Mucosa of descending colon (tissue), 3 donors: ENCODE measurements around the gene CCDC149. TPM values are rescaled to one million over a fixed set of nuclear protein-coding genes. Genes with fewer than 3 reads are reported as not detected.

Source experiments
- ATAC-seq: fragments of 200-7000 bp; cut with Tn5 transposase; one replicate; pipeline ENCODE4 v1.9.1; 2020; ENCODE audit warnings: mild to moderate bottlenecking, moderate library complexity
- DNase-seq, 3 donors: peaks; one replicate each; pipeline ENCODE4 v3.0.0-alpha.2; 2020
- H3K36me3 ChIP-seq: fragments of 200-600 bp; one replicate; pipeline ENCODE4 v1.8.0; 2021; ENCODE audit warnings: low read depth, mild to moderate bottlenecking
- H3K4me1 ChIP-seq: fragments of 200-600 bp; one replicate; pipeline ENCODE4 v1.8.0; 2021; ENCODE audit warnings: low read depth, mild to moderate bottlenecking
- H3K4me3 ChIP-seq: fragments of 200-600 bp; one replicate; pipeline ENCODE4 v1.8.0; 2021; ENCODE audit warnings: mild to moderate bottlenecking
- H3K9me3 ChIP-seq: fragments of 200-600 bp; one replicate; pipeline ENCODE4 v1.8.0; 2021; ENCODE audit warnings: mild to moderate bottlenecking
- intact Hi-C, 2 donors: fragments of 100-400 bp; cut with DNase I in 1 of 2; cut with micrococcal nuclease in 1 of 2; formaldehyde crosslinking; loops; one replicate each; pipeline versions ENCODE4 v1.11.0 to v1.11.1; 2022; cut with DNase I, micrococcal nuclease
- total RNA-seq, 3 donors: library from RNA; stranded (reverse); fragmentation: NEBNext Ultra II Directional in 2 of 3; extraction: Animal tissue kit (Norgen Biotek cat#: 25700) in 2 of 3; gene quantifications; one replicate each; pipeline versions ENCODE4 v1.2.1 to v1.2.4, GENCODE V29; 2021 to 2023
- TF ChIP-seq, protein P1 (sequence below): fragments of 200-600 bp; IDR thresholded peaks from one replicate; pipeline ENCODE4 v1.8.0; 2022; ENCODE audit warnings: antibody characterized with exemption, mild to moderate bottlenecking
- donor health status: DM: no; HTN: no; CAD: no; lungs with moderate emphysema.
- donor health status: DM: no; HTN: no; CAD: no.
- donor health status: DM: no; HTN: yes; CAD: no.

The CCDC149 gene
- total RNA-seq, 3 donors from 2014 or later: 14.1 to 23.7 (median 14.2) TPM

DNA sequence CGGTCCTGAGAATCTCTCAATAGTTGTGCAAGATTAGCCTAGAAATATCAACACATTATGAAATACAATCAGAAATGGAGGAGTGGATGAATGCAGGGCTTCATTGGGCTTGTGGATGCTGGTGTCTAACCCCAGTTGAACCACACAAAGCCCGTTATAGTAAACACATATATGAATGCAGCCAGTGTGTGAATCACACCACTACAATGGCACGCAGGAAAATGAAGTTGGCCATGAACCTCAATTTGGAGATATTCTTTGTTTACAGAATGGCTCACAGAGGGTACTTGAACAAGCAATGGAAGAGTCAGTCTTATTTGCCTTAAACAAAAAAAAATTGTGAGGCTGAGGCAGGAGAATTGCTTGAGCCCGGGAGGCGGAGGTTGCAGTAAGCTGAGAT lies 59.7 kb downstream of the CCDC149 start:
- no peaks in the 10 kb centered on the region for H3K4me1 ChIP-seq
- no peaks in the 10 kb centered on the region for H3K36me3 ChIP-seq
- H3K9me3 ChIP-seq: no peaks in the 10 kb centered on the region
- intact Hi-C loops: no loop called here
- DNase-seq (no peak), ATAC-seq (no peak)
- TF ChIP-seq, protein P1, sequence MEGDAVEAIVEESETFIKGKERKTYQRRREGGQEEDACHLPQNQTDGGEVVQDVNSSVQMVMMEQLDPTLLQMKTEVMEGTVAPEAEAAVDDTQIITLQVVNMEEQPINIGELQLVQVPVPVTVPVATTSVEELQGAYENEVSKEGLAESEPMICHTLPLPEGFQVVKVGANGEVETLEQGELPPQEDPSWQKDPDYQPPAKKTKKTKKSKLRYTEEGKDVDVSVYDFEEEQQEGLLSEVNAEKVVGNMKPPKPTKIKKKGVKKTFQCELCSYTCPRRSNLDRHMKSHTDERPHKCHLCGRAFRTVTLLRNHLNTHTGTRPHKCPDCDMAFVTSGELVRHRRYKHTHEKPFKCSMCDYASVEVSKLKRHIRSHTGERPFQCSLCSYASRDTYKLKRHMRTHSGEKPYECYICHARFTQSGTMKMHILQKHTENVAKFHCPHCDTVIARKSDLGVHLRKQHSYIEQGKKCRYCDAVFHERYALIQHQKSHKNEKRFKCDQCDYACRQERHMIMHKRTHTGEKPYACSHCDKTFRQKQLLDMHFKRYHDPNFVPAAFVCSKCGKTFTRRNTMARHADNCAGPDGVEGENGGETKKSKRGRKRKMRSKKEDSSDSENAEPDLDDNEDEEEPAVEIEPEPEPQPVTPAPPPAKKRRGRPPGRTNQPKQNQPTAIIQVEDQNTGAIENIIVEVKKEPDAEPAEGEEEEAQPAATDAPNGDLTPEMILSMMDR: no peak
- H3K4me3 ChIP-seq: no peak overlapping the region

DNA sequence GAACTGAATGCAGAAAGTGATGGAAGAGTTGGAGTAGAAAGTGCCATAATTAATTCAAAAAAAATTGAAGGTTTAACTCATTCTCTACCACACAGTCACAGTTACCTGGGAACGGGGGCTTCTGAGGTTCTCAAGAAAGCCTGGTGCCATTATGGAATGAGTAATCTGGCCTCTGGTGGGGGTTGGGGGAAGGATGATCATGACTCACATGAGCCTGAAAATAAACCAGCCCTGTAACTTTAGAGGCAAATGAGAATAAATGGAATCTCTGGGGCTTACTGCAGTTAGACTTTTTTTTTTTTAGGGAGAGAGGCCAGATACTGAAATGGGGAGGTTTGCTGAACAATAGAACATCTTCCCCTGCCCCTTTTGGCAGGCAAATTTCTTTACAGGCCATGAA lies 62.2 kb downstream of the CCDC149 start:
- TF ChIP-seq, protein P1: no peak
- H3K36me3 ChIP-seq: no peaks in the 10 kb centered on the region
- no peak for ATAC-seq

DNA sequence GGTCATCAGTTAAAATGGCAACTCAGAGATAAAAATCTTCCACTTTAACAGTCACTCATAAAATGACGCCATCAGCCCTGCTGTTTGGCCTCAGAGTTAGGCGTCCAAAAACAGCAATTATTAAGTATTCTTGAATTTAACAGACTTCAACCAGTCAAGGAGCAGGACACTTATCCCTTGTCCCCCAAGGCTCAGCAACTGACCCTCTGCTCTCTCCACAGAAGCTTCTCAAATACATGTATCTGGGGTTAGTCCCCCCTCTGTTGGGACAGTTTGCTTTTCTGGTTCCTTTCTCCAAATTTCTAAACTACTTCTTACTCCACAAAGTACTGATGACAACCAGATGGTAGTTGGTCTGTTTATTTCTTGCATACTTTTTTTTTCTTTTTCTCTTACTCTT lies 63.1 kb downstream of the CCDC149 start:
- Histone ChIP-seq H3K36me3 (no peaks in the 10 kb centered on the region), H3K4me1 (no peaks in the 10 kb centered on the region), H3K9me3 (no peaks in the 10 kb centered on the region), H3K4me3 (no peak overlapping the region)
- DNase-seq (no peak), ATAC-seq (no peak)
- TF ChIP-seq, protein P1: no peak
- intact Hi-C loops: no loop called here

More for the DNA sequence above, 62.2 kb downstream of the CCDC149 start:
- Histone ChIP-seq H3K9me3 (no peaks in the 10 kb centered on the region), H3K4me1 (no peaks in the 10 kb centered on the region), H3K4me3 (no peak overlapping the region)
- intact Hi-C loops: no loop called here
- peak in 1 of 3 donors; percentile 13 for DNase-seq

DNA sequence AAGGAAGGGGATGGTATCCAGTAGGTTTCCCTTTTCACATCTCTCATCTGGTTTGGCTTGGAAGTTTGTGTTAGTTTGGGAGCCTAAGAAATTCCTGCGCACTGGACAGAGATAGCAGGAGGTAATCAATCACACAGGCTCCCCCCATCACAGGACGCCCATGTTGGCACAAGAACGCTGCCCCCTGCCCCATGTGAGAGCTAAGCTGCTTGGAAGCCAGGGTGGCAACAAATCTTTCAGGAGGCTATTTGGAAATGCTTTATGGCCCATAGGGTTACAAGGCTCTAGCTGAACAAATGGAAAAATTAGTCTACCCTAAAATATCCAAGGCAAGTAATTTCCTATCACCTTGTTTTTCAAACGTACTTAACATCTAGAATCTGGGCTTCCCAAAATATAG lies 63.5 kb downstream of the CCDC149 start:
- Histone ChIP-seq H3K4me1 (no peaks in the 10 kb centered on the region), H3K4me3 (no peak overlapping the region), H3K36me3 (no peaks in the 10 kb centered on the region), H3K9me3 (no peaks in the 10 kb centered on the region)
- DNase-seq (no peak), ATAC-seq (no peak)
- TF ChIP-seq, protein P1: no peak
- intact Hi-C loops: no loop called here

DNA sequence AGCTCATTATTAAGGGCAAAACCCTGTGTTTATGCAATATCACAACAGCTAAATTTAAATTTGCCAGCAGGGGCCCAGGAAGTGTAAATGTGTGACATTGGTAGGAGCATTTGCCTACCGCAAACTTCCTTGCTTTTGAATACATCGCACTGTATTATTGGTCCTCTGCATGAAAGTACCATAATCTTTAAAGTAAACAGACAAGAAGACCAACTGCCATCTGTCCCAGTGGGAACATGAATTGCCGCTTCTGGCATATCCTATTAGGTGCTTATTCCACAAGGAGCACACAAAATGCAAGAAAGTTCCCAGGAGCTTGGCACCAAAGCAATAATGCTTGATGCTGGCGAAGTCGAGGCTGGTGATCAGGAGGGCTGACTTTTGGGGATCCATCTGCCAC lies 66.1 kb downstream of the CCDC149 start:
- Histone ChIP-seq H3K4me3 (no peak overlapping the region), H3K36me3 (no peaks in the 10 kb centered on the region), H3K9me3 (no peaks in the 10 kb centered on the region), H3K4me1 (no peaks in the 10 kb centered on the region)
- DNase-seq (no peak), ATAC-seq (peak; percentile 9)
- TF ChIP-seq, protein P1: no peak
- intact Hi-C loops: no loop called here

DNA sequence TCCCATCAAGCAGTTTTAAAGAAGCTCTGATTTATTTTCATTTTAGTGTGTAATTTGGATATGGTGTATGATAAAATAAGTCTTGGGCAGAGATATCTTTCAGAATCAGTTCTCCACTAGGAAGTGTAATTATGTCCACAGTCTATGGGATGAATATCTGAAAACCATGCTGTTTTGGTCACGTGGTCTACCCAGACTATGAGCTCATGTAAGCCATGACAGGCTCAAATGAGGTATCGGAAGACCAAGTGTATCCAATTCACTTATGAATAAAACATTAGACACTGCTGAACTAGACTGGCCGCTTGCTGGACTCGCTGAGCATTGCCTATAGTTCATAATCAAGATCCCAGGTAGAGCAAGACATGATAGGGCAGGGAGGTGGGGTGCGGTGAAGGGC lies 66.9 kb downstream of the CCDC149 start:
- Histone ChIP-seq H3K4me3 (no peak overlapping the region), H3K36me3 (no peaks in the 10 kb centered on the region), H3K9me3 (no peaks in the 10 kb centered on the region), H3K4me1 (no peaks in the 10 kb centered on the region)
- TF ChIP-seq, protein P1: no peak
- ATAC-seq: no peak
- intact Hi-C loops: no loop called here
- no peak for DNase-seq
